Upper lobe of left lung (tissue), 4 donors: Measurements from ENCODE around the gene NKX2-3.

Experiments
- POLR2A ChIP-seq, 4 donors: fragments of 450-650 bp; IDR thresholded peaks; one replicate each; pipeline ENCODE4 v1.5.1; 2016 to 2017; ENCODE audit warnings: antibody characterized with exemption in 4 of 4, mild to moderate bottlenecking in 2 of 4
- TF ChIP-seq, protein P1 (sequence below), 6 experiments: fragments of 450-650 bp in 4 of 6; fragments of 200-600 bp in 2 of 6; sonication (generic) in 2 of 6; IDR thresholded peaks; one replicate each; pipeline ENCODE4 v1.5.1; 2016 to 2019; ENCODE audit warnings: antibody characterized with exemption in 6 of 6

DNA sequence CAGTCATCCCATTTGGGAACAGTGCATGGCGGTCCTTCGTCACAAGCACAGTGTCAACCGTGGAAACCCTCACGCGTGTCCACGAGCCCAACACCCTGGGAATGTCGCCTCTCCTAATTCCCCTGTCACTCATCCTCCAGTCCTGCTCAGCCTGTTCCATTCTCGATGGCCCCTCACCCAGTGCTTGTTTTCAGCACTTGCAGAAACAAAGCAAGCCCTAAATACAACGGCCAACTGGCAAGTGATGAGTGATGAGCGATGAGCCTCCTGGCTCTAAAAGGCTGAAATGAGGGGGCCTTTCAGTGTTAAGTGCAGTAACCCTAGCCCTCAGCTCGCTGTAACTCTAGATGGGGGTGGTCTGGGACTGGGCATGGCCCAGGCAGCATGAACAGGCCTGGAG, 22.6 kb downstream of the NKX2-3 start:
- TF ChIP-seq, protein P1, sequence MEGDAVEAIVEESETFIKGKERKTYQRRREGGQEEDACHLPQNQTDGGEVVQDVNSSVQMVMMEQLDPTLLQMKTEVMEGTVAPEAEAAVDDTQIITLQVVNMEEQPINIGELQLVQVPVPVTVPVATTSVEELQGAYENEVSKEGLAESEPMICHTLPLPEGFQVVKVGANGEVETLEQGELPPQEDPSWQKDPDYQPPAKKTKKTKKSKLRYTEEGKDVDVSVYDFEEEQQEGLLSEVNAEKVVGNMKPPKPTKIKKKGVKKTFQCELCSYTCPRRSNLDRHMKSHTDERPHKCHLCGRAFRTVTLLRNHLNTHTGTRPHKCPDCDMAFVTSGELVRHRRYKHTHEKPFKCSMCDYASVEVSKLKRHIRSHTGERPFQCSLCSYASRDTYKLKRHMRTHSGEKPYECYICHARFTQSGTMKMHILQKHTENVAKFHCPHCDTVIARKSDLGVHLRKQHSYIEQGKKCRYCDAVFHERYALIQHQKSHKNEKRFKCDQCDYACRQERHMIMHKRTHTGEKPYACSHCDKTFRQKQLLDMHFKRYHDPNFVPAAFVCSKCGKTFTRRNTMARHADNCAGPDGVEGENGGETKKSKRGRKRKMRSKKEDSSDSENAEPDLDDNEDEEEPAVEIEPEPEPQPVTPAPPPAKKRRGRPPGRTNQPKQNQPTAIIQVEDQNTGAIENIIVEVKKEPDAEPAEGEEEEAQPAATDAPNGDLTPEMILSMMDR (IDR thresholded peaks at IDR 0.05) = no peak
- no peak for TF ChIP-seq POLR2A (IDR thresholded peaks at IDR 0.05)
